NB4 (cell line): ENCODE data around the gene CRB3.

Experiments
- POLR2A ChIP-seq: IDR thresholded peaks from 2 replicates; pipeline ENCODE4 v1.6.1; 2011; ENCODE audit warnings: mild to moderate bottlenecking; ENCODE audit not compliant: insufficient read length; ENCODE audit errors: extremely low read depth
- TF ChIP-seq, protein P1 (sequence below): IDR thresholded peaks from one replicate; pipeline ENCODE4 v1.5.1; 2012; ENCODE audit warnings: low read depth, low read length
- TF ChIP-seq, protein P2 (sequence below): IDR thresholded peaks from 2 replicates; pipeline ENCODE4 v1.6.1; 2011; ENCODE audit warnings: low read depth, low read length

DNA sequence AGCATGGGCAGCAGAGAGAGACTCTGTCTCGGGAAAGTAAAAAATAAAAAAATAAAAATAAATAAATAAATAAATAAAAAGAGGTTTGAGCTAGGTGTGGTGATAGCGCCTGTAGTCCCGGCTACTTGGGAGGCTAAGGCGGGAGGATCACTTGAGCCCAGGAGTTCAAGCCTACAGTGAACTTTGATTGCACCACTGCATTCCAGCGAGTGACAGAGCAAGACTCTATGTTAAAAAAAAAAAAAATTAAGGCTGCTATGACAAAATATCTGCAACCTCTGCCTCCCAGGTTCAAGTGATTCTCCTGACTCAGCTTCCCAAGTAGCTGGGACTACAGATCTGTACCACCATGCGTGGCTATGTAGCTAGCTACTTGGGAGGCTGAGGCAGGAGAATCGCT lies 20.8 kb downstream of the CRB3 start:
- TF ChIP-seq, protein P1, sequence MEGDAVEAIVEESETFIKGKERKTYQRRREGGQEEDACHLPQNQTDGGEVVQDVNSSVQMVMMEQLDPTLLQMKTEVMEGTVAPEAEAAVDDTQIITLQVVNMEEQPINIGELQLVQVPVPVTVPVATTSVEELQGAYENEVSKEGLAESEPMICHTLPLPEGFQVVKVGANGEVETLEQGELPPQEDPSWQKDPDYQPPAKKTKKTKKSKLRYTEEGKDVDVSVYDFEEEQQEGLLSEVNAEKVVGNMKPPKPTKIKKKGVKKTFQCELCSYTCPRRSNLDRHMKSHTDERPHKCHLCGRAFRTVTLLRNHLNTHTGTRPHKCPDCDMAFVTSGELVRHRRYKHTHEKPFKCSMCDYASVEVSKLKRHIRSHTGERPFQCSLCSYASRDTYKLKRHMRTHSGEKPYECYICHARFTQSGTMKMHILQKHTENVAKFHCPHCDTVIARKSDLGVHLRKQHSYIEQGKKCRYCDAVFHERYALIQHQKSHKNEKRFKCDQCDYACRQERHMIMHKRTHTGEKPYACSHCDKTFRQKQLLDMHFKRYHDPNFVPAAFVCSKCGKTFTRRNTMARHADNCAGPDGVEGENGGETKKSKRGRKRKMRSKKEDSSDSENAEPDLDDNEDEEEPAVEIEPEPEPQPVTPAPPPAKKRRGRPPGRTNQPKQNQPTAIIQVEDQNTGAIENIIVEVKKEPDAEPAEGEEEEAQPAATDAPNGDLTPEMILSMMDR, result no peak
- no peak for TF ChIP-seq POLR2A
- TF ChIP-seq, protein P2, sequence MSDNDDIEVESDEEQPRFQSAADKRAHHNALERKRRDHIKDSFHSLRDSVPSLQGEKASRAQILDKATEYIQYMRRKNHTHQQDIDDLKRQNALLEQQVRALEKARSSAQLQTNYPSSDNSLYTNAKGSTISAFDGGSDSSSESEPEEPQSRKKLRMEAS, result no peak
